ENCODE results near the gene SPACA9. TPM values are rescaled to one million over a fixed set of nuclear protein-coding genes. Genes with fewer than 3 reads are reported as not detected.

SPACA9 gene
- total RNA-seq, 1 experiment from 2014 or later, result 1.3 TPM

DNA sequence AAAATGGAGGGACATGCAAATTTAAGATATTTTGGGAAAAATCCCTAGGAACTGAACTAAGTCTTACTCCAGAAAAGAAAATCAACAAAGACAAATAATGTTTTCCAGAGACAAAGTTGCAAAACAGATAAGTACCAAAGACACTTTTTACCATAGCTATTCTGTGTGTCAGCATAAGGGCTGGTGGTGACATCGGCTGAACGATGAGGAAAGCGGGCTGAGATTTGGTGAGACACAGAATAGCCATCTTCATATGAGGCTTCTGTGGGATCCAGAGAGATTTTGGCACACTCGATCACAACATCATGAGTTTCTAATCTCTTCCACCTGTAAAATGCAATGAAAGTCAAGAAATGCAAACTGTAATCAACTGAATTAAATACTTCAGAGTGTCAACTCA is 33.4 kb downstream of the SPACA9 start:
- H3K79me1 ChIP-seq (ENCODE audit: insufficient read depth, low read depth, low read length, poor library complexity, severe bottlenecking), result no peaks in the 10 kb centered on the region
- no peaks in the 10 kb centered on the region for H3K27me3 Mint-ChIP-seq (ENCODE audit: low read depth)
- WGBS (ENCODE audit: extremely low coverage, insufficient read length, low lambda C conversion rate), result no CpG with 5 or more reads among the region's 4 CpGs
- H4K8ac ChIP-seq (replicated peaks; ENCODE audit: insufficient read length, low read depth, low read length), result no peak overlapping the region
- no peaks in the 10 kb centered on the region for H4K20me1 ChIP-seq (ENCODE audit: control insufficient read depth, insufficient read depth, insufficient read length)
- no peak overlapping the region for H4K91ac ChIP-seq (ENCODE audit: insufficient read length, low read depth, low read length)
- H2BK12ac ChIP-seq (ENCODE audit: insufficient read length, low read depth, low read length), result no peak overlapping the region
- H3K9me3 Mint-ChIP-seq, result no peaks in the 10 kb centered on the region
- no peaks in the 10 kb centered on the region for H3K9me3 ChIP-seq (ENCODE audit: control insufficient read depth, low read depth, low read length)
- no peaks in the 10 kb centered on the region for H3K27me3 ChIP-seq (ENCODE audit: insufficient read depth, low read length)
- no peak overlapping the region for H3K56ac ChIP-seq (ENCODE audit: insufficient read length, low read depth, low read length)
- no peak overlapping the region for H3K18ac ChIP-seq (ENCODE audit: insufficient read length, low read depth, low read length)
- H2BK20ac ChIP-seq (ENCODE audit: low read depth, low read length, poor library complexity, severe bottlenecking), result no peak overlapping the region
- H3K14ac ChIP-seq (ENCODE audit: insufficient read depth, low read length), result no peak overlapping the region
- TF ChIP-seq, protein P1, sequence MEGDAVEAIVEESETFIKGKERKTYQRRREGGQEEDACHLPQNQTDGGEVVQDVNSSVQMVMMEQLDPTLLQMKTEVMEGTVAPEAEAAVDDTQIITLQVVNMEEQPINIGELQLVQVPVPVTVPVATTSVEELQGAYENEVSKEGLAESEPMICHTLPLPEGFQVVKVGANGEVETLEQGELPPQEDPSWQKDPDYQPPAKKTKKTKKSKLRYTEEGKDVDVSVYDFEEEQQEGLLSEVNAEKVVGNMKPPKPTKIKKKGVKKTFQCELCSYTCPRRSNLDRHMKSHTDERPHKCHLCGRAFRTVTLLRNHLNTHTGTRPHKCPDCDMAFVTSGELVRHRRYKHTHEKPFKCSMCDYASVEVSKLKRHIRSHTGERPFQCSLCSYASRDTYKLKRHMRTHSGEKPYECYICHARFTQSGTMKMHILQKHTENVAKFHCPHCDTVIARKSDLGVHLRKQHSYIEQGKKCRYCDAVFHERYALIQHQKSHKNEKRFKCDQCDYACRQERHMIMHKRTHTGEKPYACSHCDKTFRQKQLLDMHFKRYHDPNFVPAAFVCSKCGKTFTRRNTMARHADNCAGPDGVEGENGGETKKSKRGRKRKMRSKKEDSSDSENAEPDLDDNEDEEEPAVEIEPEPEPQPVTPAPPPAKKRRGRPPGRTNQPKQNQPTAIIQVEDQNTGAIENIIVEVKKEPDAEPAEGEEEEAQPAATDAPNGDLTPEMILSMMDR (conservative IDR thresholded peaks at IDR 0.05), result no peak
- no peak overlapping the region for H2BK5ac ChIP-seq (ENCODE audit: insufficient read length, low read length)
- H3K79me2 ChIP-seq (ENCODE audit: insufficient read depth, low read length), result no peaks in the 10 kb centered on the region
- H4K5ac ChIP-seq (ENCODE audit: insufficient read length, low read depth, low read length), result no peak overlapping the region
- H3K4me2 ChIP-seq (ENCODE audit: insufficient read depth, insufficient read length, low read length), result no peak overlapping the region
- no peaks in the 10 kb centered on the region for H3K4me1 ChIP-seq (ENCODE audit: insufficient read depth, low read length)
- no peak overlapping the region for H3K23ac ChIP-seq (ENCODE audit: insufficient read length, low read depth, low read length)
- no peak overlapping the region for H2BK120ac ChIP-seq (ENCODE audit: low read depth, low read length, poor library complexity, severe bottlenecking)
- H2AFZ ChIP-seq (ENCODE audit: low read length), result no peak overlapping the region
- H3K4me3 Mint-ChIP-seq, result no peak overlapping the region
- no peak overlapping the region for H2BK15ac ChIP-seq (ENCODE audit: low read depth, low read length)
- H3T11ph ChIP-seq (ENCODE audit: low read length), result no peak overlapping the region
- H2AK5ac ChIP-seq (ENCODE audit: insufficient read length, low read length), result no peak overlapping the region
- peaks cover 16 to 56% (median 28%) of the 10 kb centered on the region in 3 experiments for H3K36me3 Mint-ChIP-seq (ENCODE audit: insufficient read depth in 1 of 3, low read depth in 3 of 3)
- no peaks in the 10 kb centered on the region for H3K23me2 ChIP-seq (ENCODE audit: insufficient read length, low read depth, low read length, poor library complexity, severe bottlenecking)
- no peak for DNase-seq
- H3K27ac Mint-ChIP-seq, result no peak overlapping the region
- no peaks in the 10 kb centered on the region for H3K4me1 Mint-ChIP-seq
- no peak overlapping the region for H3K27ac ChIP-seq (ENCODE audit: insufficient read length, low read depth, low read length)
- H3K4ac ChIP-seq (ENCODE audit: low read depth, low read length), result no peak overlapping the region
- H3K9ac ChIP-seq (ENCODE audit: extremely low read depth, insufficient read length, low read length), result no peak overlapping the region

All from H9 (cell line).